Neutrophil (primary cell): ENCODE data around the gene FBXW12.

Experiments
- H3K27ac ChIP-seq: fragments of 200-600 bp; sonication (generic); 2 replicates; pipeline ENCODE4 v1.5.1; 2016; ENCODE audit warnings: mild to moderate bottlenecking, moderate library complexity
- H3K27me3 ChIP-seq: fragments of 200-600 bp; sonication (generic); 2 replicates; pipeline ENCODE4 v1.6.0; 2016; ENCODE audit warnings: mild to moderate bottlenecking
- H3K36me3 ChIP-seq: fragments of 200-600 bp; sonication (generic); 2 replicates; pipeline ENCODE4 v1.5.1; 2017
- H3K4me1 ChIP-seq, 2 experiments: fragments of 200-600 bp in 1 of 2; sonication (generic) in 1 of 2; 1 replicate in 1 of 2; 2 replicates in 1 of 2; pipeline versions ENCODE4 v1.5.1 to v1.6.1; 2013 to 2016; ENCODE audit warnings: low read depth in 1 of 2, low read length in 1 of 2, mild to moderate bottlenecking in 1 of 2, moderate library complexity in 1 of 2; ENCODE audit not compliant: control insufficient read depth in 1 of 2, insufficient read depth in 1 of 2
- H3K4me3 ChIP-seq, 2 experiments: fragments of 200-600 bp in 1 of 2; sonication (generic) in 1 of 2; 1 replicate in 1 of 2; 2 replicates in 1 of 2; pipeline ENCODE4 v1.5.1; 2013 to 2016; ENCODE audit warnings: low read depth in 1 of 2, low read length in 1 of 2, mild to moderate bottlenecking in 1 of 2, moderate library complexity in 1 of 2
- H3K9me3 ChIP-seq: fragments of 200-600 bp; sonication (generic); 2 replicates; pipeline ENCODE4 v1.5.1; 2016
- CTCF ChIP-seq: fragments of 200-600 bp; sonication (generic); IDR thresholded peaks from 2 replicates; pipeline ENCODE4 v1.5.1; 2016; ENCODE audit warnings: antibody characterized with exemption

Gene FBXW12

DNA sequence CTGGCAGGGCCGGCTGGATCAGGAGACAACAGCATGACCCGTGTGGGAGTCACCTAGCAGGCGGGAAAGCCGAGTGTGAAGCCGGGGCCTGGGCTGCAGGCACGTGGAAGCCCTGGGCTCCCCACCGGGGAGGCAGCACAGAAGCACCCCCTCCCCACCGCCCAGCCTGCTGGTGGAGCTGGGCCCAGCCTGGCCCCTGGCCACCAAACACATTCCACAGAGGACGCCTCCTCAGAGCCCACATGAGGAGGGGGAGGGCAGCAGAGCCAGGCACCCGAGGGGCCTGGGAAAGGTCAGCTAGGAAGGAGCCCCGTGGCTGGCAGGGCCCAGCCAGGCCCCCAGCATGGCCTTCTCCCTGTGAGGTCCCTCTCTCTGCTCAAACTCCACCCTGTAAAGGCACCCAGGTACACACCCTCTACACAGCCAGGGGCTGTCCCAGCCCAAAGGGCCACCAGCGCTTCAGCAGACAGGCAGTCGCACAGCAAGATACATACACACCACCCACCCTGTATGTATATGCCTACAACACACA lies 53.3 kb downstream of the FBXW12 start:
- Histone ChIP-seq H3K4me3 (no peak overlapping the region), H3K9me3 (no peaks in the 10 kb centered on the region), H3K27ac (no peak overlapping the region), H3K36me3 (no peaks in the 10 kb centered on the region), H3K4me1 (peaks cover 5 to 15% of the 10 kb centered on the region in 2 experiments), H3K27me3 (peaks cover 41% of the 10 kb centered on the region)
- no peak for TF ChIP-seq CTCF

- H3K27me3 ChIP-seq: peaks cover 44% of the 10 kb centered on the region
- no peak overlapping the region for H3K4me3 ChIP-seq
- no peak for TF ChIP-seq CTCF
- H3K4me1 ChIP-seq: peaks cover 5 to 15% of the 10 kb centered on the region in 2 experiments
- H3K9me3 ChIP-seq: no peaks in the 10 kb centered on the region
- H3K36me3 ChIP-seq: no peaks in the 10 kb centered on the region
- H3K27ac ChIP-seq: no peak overlapping the region
Measured at GRCh38 chr3:48426401-48426909, 54.4 kb downstream of the FBXW12 start.

DNA sequence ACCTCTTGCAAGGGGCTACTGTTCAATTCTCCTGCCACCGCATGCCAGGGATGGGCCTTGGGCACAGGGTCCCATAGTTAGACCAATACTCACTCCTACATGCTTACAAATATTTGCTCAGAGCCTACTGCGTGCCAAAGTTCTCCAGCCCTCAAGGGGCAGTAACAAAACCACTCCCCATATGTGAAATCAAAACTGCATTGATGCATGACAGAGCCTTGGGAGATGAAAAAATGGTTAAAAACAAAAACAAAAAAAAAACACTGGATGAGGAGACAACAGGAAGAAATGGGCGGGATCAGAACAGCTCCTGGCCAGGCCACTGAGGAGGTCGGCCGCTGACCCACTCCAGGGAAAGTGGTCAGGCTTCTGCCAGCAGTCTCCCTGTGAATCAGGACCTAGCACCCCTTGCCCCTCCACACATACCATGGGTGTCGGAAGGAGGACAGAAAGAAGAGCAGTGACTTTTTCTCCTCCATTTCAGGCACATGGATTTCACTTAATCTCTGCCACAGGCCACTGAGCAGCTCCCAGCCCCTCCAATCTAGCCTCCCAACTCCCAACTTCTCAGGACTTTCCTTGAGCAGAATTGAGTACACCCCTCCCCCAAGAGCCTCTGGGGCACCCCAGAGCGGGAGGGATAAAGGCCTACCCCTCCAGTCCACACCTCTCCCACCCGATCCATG lies 55.1 kb downstream of the FBXW12 start:
- Histone ChIP-seq H3K27me3 (peaks cover 44% of the 10 kb centered on the region), H3K27ac (no peak overlapping the region), H3K4me1 (peaks cover 5 to 15% of the 10 kb centered on the region in 2 experiments), H3K36me3 (no peaks in the 10 kb centered on the region), H3K9me3 (no peaks in the 10 kb centered on the region), H3K4me3 (no peak overlapping the region)
- TF ChIP-seq CTCF: no peak

- H3K27me3 ChIP-seq: peaks cover 44% of the 10 kb centered on the region
- H3K36me3 ChIP-seq: peaks cover 4% of the 10 kb centered on the region
- no peak overlapping the region for H3K27ac ChIP-seq
- no peaks in the 10 kb centered on the region for H3K9me3 ChIP-seq
- TF ChIP-seq CTCF: no peak
- no peak overlapping the region for H3K4me3 ChIP-seq
- H3K4me1 ChIP-seq: peaks cover 5 to 15% of the 10 kb centered on the region in 2 experiments
Measured at GRCh38 chr3:48427630-48427962, 55.6 kb downstream of the FBXW12 start.

GRCh38 chr3:48428088-48428571 lies 56.1 kb downstream of the FBXW12 start:
- peaks cover 44% of the 10 kb centered on the region for H3K27me3 ChIP-seq
- peak overlapping the region in 1 of 2 experiments; percentile 78 for H3K4me3 ChIP-seq
- H3K36me3 ChIP-seq: peaks cover 10% of the 10 kb centered on the region
- no peaks in the 10 kb centered on the region for H3K9me3 ChIP-seq
- H3K4me1 ChIP-seq: peaks cover 5 to 15% of the 10 kb centered on the region in 2 experiments
- H3K27ac ChIP-seq: no peak overlapping the region
- TF ChIP-seq CTCF: no peak
